ENCODE results near the gene UTP18.

- TF ChIP-seq CTCF (IDR thresholded peaks at IDR 0.05) (no peak), POLR2A (IDR thresholded peaks at IDR 0.05) (no peak)
These were observed 35.7 kb upstream of the UTP18 start for GRCh38 chr17:51224402-51225262.

Measured in uterus (tissue), 2 donors.